DND-41 (cell line): Measurements from ENCODE around the gene SMCO2.

Source experiments
- ATAC-seq: fragments of 200-7000 bp; cut with Tn5 transposase; 3 replicates; pipeline ENCODE4 v1.9.1; 2021; ENCODE audit warnings: low read depth; ENCODE audit not compliant: insufficient read depth
- DNase-seq: peaks from one replicate; pipeline ENCODE4 v3.0.0-alpha.2; 2020
- H2AFZ ChIP-seq: 2 replicates; pipeline ENCODE4 v1.6.0; 2012; ENCODE audit warnings: low read depth, low read length
- H3K27ac ChIP-seq: 2 replicates; pipeline ENCODE4 v1.5.1; 2012; ENCODE audit warnings: low read length, inconsistent platforms
- H3K27me3 ChIP-seq: fragments of 200-600 bp; sonication (generic); 2 replicates; pipeline ENCODE4 v1.6.0; 2012; ENCODE audit warnings: low read length, mild to moderate bottlenecking, inconsistent platforms; ENCODE audit not compliant: insufficient read depth, poor library complexity
- H3K36me3 ChIP-seq: 2 replicates; pipeline ENCODE4 v1.5.1; 2012; ENCODE audit warnings: low read length, inconsistent platforms; ENCODE audit not compliant: insufficient read depth
- H3K4me1 ChIP-seq: 2 replicates; pipeline ENCODE4 v1.5.1; 2012; ENCODE audit warnings: mild to moderate bottlenecking, low read length; ENCODE audit not compliant: insufficient read depth
- H3K4me2 ChIP-seq: 2 replicates; pipeline ENCODE4 v1.6.0; 2012; ENCODE audit warnings: mild to moderate bottlenecking, moderate library complexity, low read length, inconsistent platforms; ENCODE audit not compliant: insufficient read depth
- H3K4me3 ChIP-seq, 2 experiments: fragments of 200-600 bp in 1 of 2; shearing (Covaris generic) in 1 of 2; 2 replicates each; pipeline ENCODE4 v1.5.1; 2012 to 2016; ENCODE audit warnings: inconsistent platforms in 2 of 2, low read length in 2 of 2, mild to moderate bottlenecking in 2 of 2, low read depth in 1 of 2, moderate library complexity in 1 of 2
- H3K79me2 ChIP-seq: 2 replicates; pipeline ENCODE4 v1.6.0; 2012; ENCODE audit warnings: low read length, inconsistent platforms; ENCODE audit not compliant: insufficient read depth
- H3K9ac ChIP-seq: 2 replicates; pipeline ENCODE4 v1.6.0; 2012; ENCODE audit warnings: low read depth, mild to moderate bottlenecking, inconsistent platforms, low read length, moderate library complexity
- H3K9me3 ChIP-seq: 2 replicates; pipeline ENCODE4 v1.5.1; 2012; ENCODE audit warnings: low read length, moderate library complexity, mild to moderate bottlenecking, inconsistent platforms; ENCODE audit not compliant: insufficient read depth, severe bottlenecking
- H4K20me1 ChIP-seq: 2 replicates; pipeline ENCODE4 v1.6.0; 2012; ENCODE audit warnings: low read length; ENCODE audit not compliant: insufficient read depth
- CTCF ChIP-seq: IDR thresholded peaks from 2 replicates; pipeline ENCODE4 v1.5.1; 2012; ENCODE audit warnings: borderline replicate concordance, low read length, moderate library complexity, mild to moderate bottlenecking; ENCODE audit not compliant: poor library complexity, severe bottlenecking; ENCODE audit errors: extremely low read depth
- EZH2 ChIP-seq: IDR thresholded peaks from 3 replicates; pipeline ENCODE4 v1.6.1; 2012; ENCODE audit warnings: borderline replicate concordance, low read depth, mild to moderate bottlenecking, moderate library complexity, low read length, inconsistent platforms; ENCODE audit not compliant: severe bottlenecking

SMCO2 gene

GRCh38 chr12:27513155-27513824 is 66.8 kb downstream of the SMCO2 start:
- H3K4me1 ChIP-seq: no peaks in the 10 kb centered on the region
- no peak overlapping the region for H3K9ac ChIP-seq
- no peak for ATAC-seq
- DNase-seq: no peak
- no peaks in the 10 kb centered on the region for H3K36me3 ChIP-seq
- no peaks in the 10 kb centered on the region for H3K9me3 ChIP-seq
- no peaks in the 10 kb centered on the region for H3K79me2 ChIP-seq
- TF ChIP-seq CTCF (no peak), EZH2 (no peak)
- no peaks in the 10 kb centered on the region for H4K20me1 ChIP-seq
- H3K27me3 ChIP-seq: no peaks in the 10 kb centered on the region
- no peak overlapping the region for H3K4me3 ChIP-seq
- H3K27ac ChIP-seq: no peak overlapping the region
- H3K4me2 ChIP-seq: no peak overlapping the region
- H2AFZ ChIP-seq: no peak overlapping the region

- no peak overlapping the region for H3K4me2 ChIP-seq
- TF ChIP-seq CTCF (no peak), EZH2 (no peak)
- H4K20me1 ChIP-seq: no peaks in the 10 kb centered on the region
- H3K36me3 ChIP-seq: no peaks in the 10 kb centered on the region
- no peak overlapping the region for H3K9ac ChIP-seq
- no peaks in the 10 kb centered on the region for H3K79me2 ChIP-seq
- no peaks in the 10 kb centered on the region for H3K4me1 ChIP-seq
- H2AFZ ChIP-seq: no peak overlapping the region
- peaks cover 6% of the 10 kb centered on the region for H3K27me3 ChIP-seq
- no peak for ATAC-seq
- no peak overlapping the region for H3K27ac ChIP-seq
- H3K4me3 ChIP-seq: no peak overlapping the region
- no peak for DNase-seq
- H3K9me3 ChIP-seq: no peaks in the 10 kb centered on the region
Measured at GRCh38 chr12:27515671-27516070, 69.1 kb downstream of the SMCO2 start.

GRCh38 chr12:27516625-27517024 is 70.1 kb downstream of the SMCO2 start:
- H2AFZ ChIP-seq: no peak overlapping the region
- H3K4me3 ChIP-seq: no peak overlapping the region
- DNase-seq (no peak), ATAC-seq (no peak)
- no peaks in the 10 kb centered on the region for H4K20me1 ChIP-seq
- H3K36me3 ChIP-seq: no peaks in the 10 kb centered on the region
- H3K9me3 ChIP-seq: no peaks in the 10 kb centered on the region
- no peak overlapping the region for H3K4me2 ChIP-seq
- no peak overlapping the region for H3K9ac ChIP-seq
- no peak for TF ChIP-seq CTCF
- TF ChIP-seq EZH2: no peak
- H3K27me3 ChIP-seq: peaks cover 6% of the 10 kb centered on the region
- H3K4me1 ChIP-seq: no peaks in the 10 kb centered on the region
- no peaks in the 10 kb centered on the region for H3K79me2 ChIP-seq
- H3K27ac ChIP-seq: no peak overlapping the region
